H1 (cell line): Measurements from ENCODE around the gene CBARP. TPM values are rescaled to one million over a fixed set of nuclear protein-coding genes. Genes with fewer than 3 reads are reported as not detected.
A peak's percentile ranks its signal among the peaks of the same experiment; 100 is the strongest.

Source experiments
- CTCF ChIA-PET: fragments of 300-600 bp; sonication (Branson Sonifier 250); formaldehyde crosslinking; loops from one replicate; lab custom pipeline; 2021; ENCODE audit not compliant: partially characterized antibody; lab: Charles Lee
- POLR2A ChIA-PET: fragments of 300-600 bp; sonication (Branson Sonifier 250); formaldehyde crosslinking; loops from one replicate; lab custom pipeline; 2021; ENCODE audit warnings: inconsistent platforms; ENCODE audit not compliant: partially characterized antibody; lab: Charles Lee
- DNase-seq, 2 experiments: peaks; one replicate each; pipeline versions ENCODE4 v3.0.0 to v3.0.0-alpha.2; 2010 to 2022; ENCODE audit warnings: low spot score in 2 of 2, low read depth in 1 of 2, mixed read lengths in 1 of 2
- FAIRE-seq: peaks from 2 replicates; lab custom pipeline; 2011; peaks lifted over from hg19 to GRCh38; lab: Jason Lieb, UNC
- H2AFZ ChIP-seq: 2 replicates; pipeline ENCODE4 v1.8.1; 2012; ENCODE audit warnings: low read length, inconsistent platforms
- H2AK5ac ChIP-seq: 2 replicates; pipeline ENCODE4 v1.6.1; 2013; ENCODE audit warnings: low read depth, low read length
- H2BK120ac ChIP-seq: replicated peaks from 2 replicates; pipeline ENCODE3; 2013; ENCODE audit warnings: low read depth, low read length, inconsistent platforms
- H2BK12ac ChIP-seq: 2 replicates; pipeline ENCODE4 v1.6.1; 2013; ENCODE audit warnings: low read depth, low read length
- H2BK15ac ChIP-seq: 2 replicates; pipeline ENCODE4 v1.6.1; 2013; ENCODE audit warnings: low read length
- H2BK20ac ChIP-seq: 2 replicates; pipeline ENCODE4 v1.6.1; 2013; ENCODE audit warnings: low read length
- H2BK5ac ChIP-seq: 2 replicates; pipeline ENCODE4 v1.6.1; 2013; ENCODE audit warnings: low read depth, low read length
- H3K14ac ChIP-seq: 2 replicates; pipeline ENCODE4 v1.6.1; 2013; ENCODE audit warnings: inconsistent platforms; ENCODE audit not compliant: insufficient read length
- H3K18ac ChIP-seq: 2 replicates; pipeline ENCODE4 v1.6.1; 2013; ENCODE audit warnings: low read length; ENCODE audit errors: extremely low read depth
- H3K23ac ChIP-seq: 2 replicates; pipeline ENCODE4 v1.6.1; 2013; ENCODE audit warnings: inconsistent platforms; ENCODE audit not compliant: insufficient read length
- H3K23me2 ChIP-seq: 2 replicates; pipeline ENCODE4 v1.6.1; 2013; ENCODE audit warnings: low read depth, low read length
- H3K27ac ChIP-seq: 2 replicates; pipeline ENCODE4 v1.6.1; 2011; ENCODE audit warnings: low read depth, low read length, inconsistent platforms
- H3K27me3 ChIP-seq, 4 experiments: replicated peaks in 1 of 4; 1 replicate in 1 of 4; 2 replicates in 3 of 4; pipeline versions ENCODE4 v1.6.1 to v1.8.1; 2011 to 2013; ENCODE audit warnings: low read length in 3 of 4, mild to moderate bottlenecking in 3 of 4, inconsistent platforms in 2 of 4, mixed read lengths in 2 of 4, moderate library complexity in 1 of 4; ENCODE audit not compliant: control insufficient read depth in 3 of 4, insufficient read depth in 3 of 4; ENCODE audit errors: extremely low read depth in 1 of 4
- H3K36me3 ChIP-seq, 4 experiments: 2 replicates each; pipeline versions ENCODE4 v1.6.1 to v1.8.1; 2011 to 2013; ENCODE audit warnings: mild to moderate bottlenecking in 4 of 4, low read length in 3 of 4, moderate library complexity in 2 of 4, control low read depth in 1 of 4, inconsistent platforms in 1 of 4; ENCODE audit not compliant: insufficient read depth in 4 of 4, control insufficient read depth in 2 of 4
- H3K4ac ChIP-seq: replicated peaks from 2 replicates; pipeline ENCODE3; 2013; ENCODE audit warnings: low read length, low read depth, mixed read lengths, inconsistent platforms; ENCODE audit not compliant: insufficient read length
- H3K4me1 ChIP-seq, 4 experiments: replicated peaks in 1 of 4; 1 replicate in 1 of 4; 2 replicates in 3 of 4; pipeline versions ENCODE4 v1.6.1 to v1.8.1; 2011 to 2013; ENCODE audit warnings: low read length in 3 of 4, inconsistent platforms in 2 of 4, mixed read lengths in 1 of 4; ENCODE audit not compliant: insufficient read depth in 4 of 4, control insufficient read depth in 3 of 4
- H3K4me2 ChIP-seq, 2 experiments: 2 replicates each; pipeline versions ENCODE4 v1.6.1 to v1.8.1; 2011 to 2013; ENCODE audit warnings: low read depth in 2 of 2, low read length in 2 of 2, control low read depth in 1 of 2, inconsistent platforms in 1 of 2, mild to moderate bottlenecking in 1 of 2; ENCODE audit not compliant: insufficient read depth in 1 of 2
- H3K4me3 ChIP-seq, 4 experiments: fragments of 200-600, 300-600 bp in 1 of 4; sonication (generic), shearing (Covaris generic), sonication (Bioruptor Twin) in 1 of 4; 2 replicates each; pipeline versions ENCODE4 v1.5.1 to v1.8.1; 2011 to 2016; ENCODE audit warnings: low read length in 4 of 4, low read depth in 3 of 4, control low read depth in 2 of 4, inconsistent platforms in 2 of 4, mild to moderate bottlenecking in 2 of 4, mixed read lengths in 1 of 4, moderate library complexity in 1 of 4; ENCODE audit not compliant: insufficient read depth in 2 of 4; ENCODE audit errors: extremely low read depth in 1 of 4
- H3K56ac ChIP-seq: replicated peaks from 2 replicates; pipeline ENCODE3; 2013; ENCODE audit warnings: low read depth, mild to moderate bottlenecking, mixed read lengths, low read length, inconsistent platforms; ENCODE audit not compliant: insufficient read length
- H3K79me1 ChIP-seq: 2 replicates; pipeline ENCODE4 v1.6.1; 2013; ENCODE audit warnings: low read depth, low read length, control low read depth
- H3K79me2 ChIP-seq, 2 experiments: 2 replicates each; pipeline versions ENCODE4 v1.6.1 to v1.8.1; 2012 to 2013; ENCODE audit warnings: low read length in 2 of 2, mild to moderate bottlenecking in 2 of 2, inconsistent platforms in 1 of 2; ENCODE audit not compliant: insufficient read depth in 2 of 2, control insufficient read depth in 1 of 2
- H3K9ac ChIP-seq, 4 experiments: replicated peaks in 1 of 4; 1 replicate in 1 of 4; 2 replicates in 3 of 4; pipeline versions ENCODE4 v1.6.1 to v1.8.1; 2011 to 2013; ENCODE audit warnings: low read depth in 3 of 4, low read length in 3 of 4, control low read depth in 2 of 4, mild to moderate bottlenecking in 2 of 4, moderate library complexity in 2 of 4, inconsistent platforms in 1 of 4; ENCODE audit errors: extremely low read depth in 1 of 4
- H3K9me3 ChIP-seq, 2 experiments: 2 replicates each; pipeline versions ENCODE4 v1.6.1 to v1.8.1; 2012 to 2013; ENCODE audit warnings: mild to moderate bottlenecking in 2 of 2, moderate library complexity in 2 of 2, control low read depth in 1 of 2, inconsistent platforms in 1 of 2, low read depth in 1 of 2, low read length in 1 of 2, mixed read lengths in 1 of 2; ENCODE audit not compliant: insufficient read depth in 2 of 2
- H4K20me1 ChIP-seq, 2 experiments: replicated peaks in 1 of 2; 2 replicates each; pipeline versions ENCODE3 to v1.8.1; 2011 to 2013; ENCODE audit warnings: inconsistent platforms in 2 of 2, low read length in 2 of 2, mild to moderate bottlenecking in 1 of 2; ENCODE audit not compliant: insufficient read depth in 2 of 2, control insufficient read depth in 1 of 2
- H4K5ac ChIP-seq: 2 replicates; pipeline ENCODE4 v1.6.1; 2013; ENCODE audit warnings: low read length, low read depth, mixed read lengths, inconsistent platforms; ENCODE audit not compliant: insufficient read length
- H4K8ac ChIP-seq: 2 replicates; pipeline ENCODE4 v1.8.0; 2013; ENCODE audit warnings: mild to moderate bottlenecking, moderate library complexity, low read length, inconsistent platforms; ENCODE audit not compliant: insufficient read depth; ENCODE audit errors: extremely low read depth
- H4K91ac ChIP-seq: replicated peaks from 2 replicates; pipeline ENCODE3; 2013; ENCODE audit warnings: low read length, mixed read lengths, inconsistent platforms; ENCODE audit not compliant: insufficient read length
- CTCF ChIP-seq, 3 experiments: IDR thresholded peaks; 1 replicate in 2 of 3; 2 replicates in 1 of 3; pipeline versions ENCODE4 v1.5.1 to v1.6.1; 2011; ENCODE audit warnings: low read length in 3 of 3, mild to moderate bottlenecking in 3 of 3, inconsistent platforms in 2 of 3, low read depth in 1 of 3, moderate library complexity in 1 of 3; ENCODE audit not compliant: insufficient read depth in 1 of 3; ENCODE audit errors: control extremely low read depth in 1 of 3
- EGR1 ChIP-seq: IDR thresholded peaks from 2 replicates; pipeline ENCODE4 v1.6.1; 2011; ENCODE audit warnings: low read depth, low read length, borderline replicate concordance
- GTF2F1 ChIP-seq: IDR thresholded peaks from 2 replicates; pipeline ENCODE4 v1.6.1; 2012; ENCODE audit warnings: low read depth, low read length, improper control_type of control experiment, borderline replicate concordance
- JUN ChIP-seq: IDR thresholded peaks from 2 replicates; pipeline ENCODE4 v1.6.1; 2011; ENCODE audit warnings: low read depth, mild to moderate bottlenecking, improper control_type of control experiment, low read length
- JUND ChIP-seq: IDR thresholded peaks from 2 replicates; pipeline ENCODE4 v1.6.1; 2011; ENCODE audit warnings: mild to moderate bottlenecking, improper control_type of control experiment, low read length
- SAP30 ChIP-seq: fragments of 300-600 bp; sonication (generic); IDR thresholded peaks from 2 replicates; pipeline ENCODE4 v1.7.1; 2012; ENCODE audit warnings: low read length, moderate library complexity, mild to moderate bottlenecking, inconsistent platforms; ENCODE audit not compliant: insufficient read depth, insufficient replicate concordance
- SIN3A ChIP-seq, 2 experiments: IDR thresholded peaks in 1 of 2; conservative IDR thresholded peaks in 1 of 2; 2 replicates each; pipeline ENCODE4 v1.6.1; 2011 to 2012; ENCODE audit warnings: low read length in 2 of 2, improper control_type of control experiment in 1 of 2, low read depth in 1 of 2, mild to moderate bottlenecking in 1 of 2
- SP1 ChIP-seq: IDR thresholded peaks from 2 replicates; pipeline ENCODE4 v1.6.1; 2011; ENCODE audit warnings: low read depth, low read length
- TCF12 ChIP-seq: IDR thresholded peaks from 2 replicates; pipeline ENCODE4 v1.6.1; 2011; ENCODE audit warnings: low read depth, mild to moderate bottlenecking, low read length
- YY1 ChIP-seq: IDR thresholded peaks from 2 replicates; pipeline ENCODE4 v1.6.1; 2011; ENCODE audit warnings: low read depth, mild to moderate bottlenecking, low read length
- WGBS, 2 experiments: shearing (Covaris generic) in 1 of 2; methylation state at CpG; one replicate each; pipeline versions ENCODE4 v1.1.6 to v1.1.7; 2013 to 2015; ENCODE audit warnings: low lambda C conversion rate in 2 of 2, mixed read lengths in 2 of 2, inconsistent platforms in 1 of 2, low coverage in 1 of 2, missing lambda C conversion rate in 1 of 2; ENCODE audit not compliant: insufficient replicate concordance in 2 of 2, insufficient coverage in 1 of 2, insufficient read length in 1 of 2; ENCODE audit errors: extremely low coverage in 1 of 2, missing lambda C conversion rate in 1 of 2; 5-methylcytosine and 5-hydroxymethylcytosine counted together
- polyA plus RNA-seq, 7 experiments: library from polyadenylated mRNA; depleted of rRNA in 3 of 7; stranded (reverse) in 5 of 7; unstranded in 2 of 7; fragments of >200 nt in 5 of 7; fragments of 200-250 nt in 2 of 7; gene quantifications; 1 replicate in 5 of 7; 2 replicates in 1 of 7; 4 replicates in 1 of 7; pipeline versions ENCODE4 v1.2.1 to v1.2.3, GENCODE V29; 2011 to 2013; ENCODE audit warnings: missing spikeins in 2 of 7, mixed read lengths in 2 of 7
- total RNA-seq: library from RNA; stranded (reverse); fragmentation: NEBNext Ultra II Directional; extraction: Animal tissue kit (Norgen Biotek cat#: 25700); gene quantifications from 2 replicates; pipeline ENCODE4 v1.2.1, GENCODE V29; 2021

Gene CBARP
- total and polyA plus RNA-seq, 2 of the 8 experiments (the other 6 are each of a cell fraction or from before 2014, with no cell fraction given): 4.9 to 14.7 TPM

GRCh38 chr19:1263188-1263587, 25.4 kb upstream of the CBARP start:
- peak overlapping the region; percentile 85 for H4K91ac ChIP-seq
- DNase-seq (no peak), FAIRE-seq (no peak)
- peaks cover 0 to 68% (median 46%) of the 10 kb centered on the region in 4 experiments; a peak in 6 of 7 replicates for H3K4me1 ChIP-seq
- H2BK12ac ChIP-seq: peak overlapping the region; percentile 60; the same call in 1 of the 2 replicates
- H3K4ac ChIP-seq: no peak overlapping the region
- peak overlapping the region; percentile 83 to 94; a peak in 2 of 4 replicates for H3K4me2 ChIP-seq
- H3K4me3 ChIP-seq: peak overlapping the region in 1 of 4 experiments; percentile 77; a peak in 1 of 8 replicates
- no peaks in the 10 kb centered on the region for H3K79me1 ChIP-seq
- H3K56ac ChIP-seq: no peak overlapping the region
- peak overlapping the region; percentile 61; the same call in 1 of the 2 replicates for H2BK20ac ChIP-seq
- H3K23ac ChIP-seq: no peak overlapping the region
- no peak overlapping the region for H2AFZ ChIP-seq
- no peak overlapping the region for H2AK5ac ChIP-seq
- H2BK15ac ChIP-seq: no peak overlapping the region
- H3K9me3 ChIP-seq: no peaks in the 10 kb centered on the region
- no peak overlapping the region for H3K14ac ChIP-seq
- CTCF ChIA-PET: interaction anchor here (0.8 to 15.9 kb wide), 4 partner anchors 8 to 237 kb away, joined by 4 to 212 read pairs (median 4); partner anchors contain the start of genes ATP5F1D and CNN2
- peak overlapping the region; percentile 88; the same call in 1 of the 2 replicates for H2BK5ac ChIP-seq
- H3K9ac ChIP-seq: no peak overlapping the region; a peak in 2 of 7 replicates
- peaks cover 0 to 4% (median 0%) of the 10 kb centered on the region in 4 experiments; a peak in 2 of 8 replicates for H3K36me3 ChIP-seq
- no peak overlapping the region for H3K27ac ChIP-seq
- 78% methylated on average over 5 of the region's 5 CpGs; no CpG with 5 or more reads in 1 of the 2 experiments for WGBS, 2 experiments
- H4K5ac ChIP-seq: no peak overlapping the region
- peaks cover 2 to 9% of the 10 kb centered on the region in 2 experiments for H4K20me1 ChIP-seq
- H2BK120ac ChIP-seq: no peak overlapping the region
- peaks cover 0 to 10% (median 5%) of the 10 kb centered on the region in 4 experiments; a peak in 4 of 7 replicates for H3K27me3 ChIP-seq
- H3K18ac ChIP-seq: peak overlapping the region; percentile 32; the same call in 1 of the 2 replicates
- H3K23me2 ChIP-seq: peaks cover 32% of the 10 kb centered on the region; the same call in 1 of the 2 replicates
- POLR2A ChIA-PET: interaction anchor here (1.0 to 19.4 kb wide), 5 partner anchors 8 to 63 kb away, joined by 3 to 456 read pairs (median 331); partner anchors contain the start of genes ATP5F1D, CBARP, FAM174C and MIDN
- no peaks in the 10 kb centered on the region for H3K79me2 ChIP-seq
- no peak overlapping the region for H4K8ac ChIP-seq
- no peak for TF ChIP-seq CTCF (IDR thresholded peaks at IDR 0.05; ENCODE audit: control extremely low read depth in 1 of 3, insufficient read depth in 1 of 3, low read depth in 1 of 3, low read length in 3 of 3)
- no peak for TF ChIP-seq TCF12
- TF ChIP-seq GTF2F1: no peak
- no peak for TF ChIP-seq JUN
- no peak for TF ChIP-seq SP1
- no peak for TF ChIP-seq SIN3A (conservative IDR thresholded peaks at IDR 0.05 in 1 of 2, IDR thresholded peaks at IDR 0.05 in 1 of 2; ENCODE audit: low read depth in 1 of 2, low read length in 2 of 2)
- TF ChIP-seq JUND: no peak
- no peak for TF ChIP-seq YY1
- TF ChIP-seq EGR1: no peak
- no peak for TF ChIP-seq SAP30
